DND-41 (cell line): ENCODE data around the gene ANKRD13D.
A peak's percentile ranks its signal among the peaks of the same experiment; 100 is the strongest.

Experiments
- ATAC-seq: fragments of 200-7000 bp; cut with Tn5 transposase; 3 replicates; pipeline ENCODE4 v1.9.1; 2021; ENCODE audit warnings: low read depth; ENCODE audit not compliant: insufficient read depth
- DNase-seq: peaks from one replicate; pipeline ENCODE4 v3.0.0-alpha.2; 2020
- H2AFZ ChIP-seq: 2 replicates; pipeline ENCODE4 v1.6.0; 2012; ENCODE audit warnings: low read depth, low read length
- H3K27ac ChIP-seq: 2 replicates; pipeline ENCODE4 v1.5.1; 2012; ENCODE audit warnings: low read length, inconsistent platforms
- H3K27me3 ChIP-seq: fragments of 200-600 bp; sonication (generic); 2 replicates; pipeline ENCODE4 v1.6.0; 2012; ENCODE audit warnings: low read length, mild to moderate bottlenecking, inconsistent platforms; ENCODE audit not compliant: insufficient read depth, poor library complexity
- H3K36me3 ChIP-seq: 2 replicates; pipeline ENCODE4 v1.5.1; 2012; ENCODE audit warnings: low read length, inconsistent platforms; ENCODE audit not compliant: insufficient read depth
- H3K4me1 ChIP-seq: 2 replicates; pipeline ENCODE4 v1.5.1; 2012; ENCODE audit warnings: mild to moderate bottlenecking, low read length; ENCODE audit not compliant: insufficient read depth
- H3K4me2 ChIP-seq: 2 replicates; pipeline ENCODE4 v1.6.0; 2012; ENCODE audit warnings: mild to moderate bottlenecking, moderate library complexity, low read length, inconsistent platforms; ENCODE audit not compliant: insufficient read depth
- H3K4me3 ChIP-seq, 2 experiments: fragments of 200-600 bp in 1 of 2; shearing (Covaris generic) in 1 of 2; 2 replicates each; pipeline ENCODE4 v1.5.1; 2012 to 2016; ENCODE audit warnings: inconsistent platforms in 2 of 2, low read length in 2 of 2, mild to moderate bottlenecking in 2 of 2, low read depth in 1 of 2, moderate library complexity in 1 of 2
- H3K79me2 ChIP-seq: 2 replicates; pipeline ENCODE4 v1.6.0; 2012; ENCODE audit warnings: low read length, inconsistent platforms; ENCODE audit not compliant: insufficient read depth
- H3K9ac ChIP-seq: 2 replicates; pipeline ENCODE4 v1.6.0; 2012; ENCODE audit warnings: low read depth, mild to moderate bottlenecking, inconsistent platforms, low read length, moderate library complexity
- H3K9me3 ChIP-seq: 2 replicates; pipeline ENCODE4 v1.5.1; 2012; ENCODE audit warnings: low read length, moderate library complexity, mild to moderate bottlenecking, inconsistent platforms; ENCODE audit not compliant: insufficient read depth, severe bottlenecking
- H4K20me1 ChIP-seq: 2 replicates; pipeline ENCODE4 v1.6.0; 2012; ENCODE audit warnings: low read length; ENCODE audit not compliant: insufficient read depth
- CTCF ChIP-seq: IDR thresholded peaks from 2 replicates; pipeline ENCODE4 v1.5.1; 2012; ENCODE audit warnings: borderline replicate concordance, low read length, moderate library complexity, mild to moderate bottlenecking; ENCODE audit not compliant: poor library complexity, severe bottlenecking; ENCODE audit errors: extremely low read depth
- EZH2 ChIP-seq: IDR thresholded peaks from 3 replicates; pipeline ENCODE4 v1.6.1; 2012; ENCODE audit warnings: borderline replicate concordance, low read depth, mild to moderate bottlenecking, moderate library complexity, low read length, inconsistent platforms; ENCODE audit not compliant: severe bottlenecking

Gene ANKRD13D

GRCh38 chr11:67280341-67280787, 8.7 kb upstream of the ANKRD13D start:
- peaks cover 77% of the 10 kb centered on the region for H3K79me2 ChIP-seq
- DNase-seq (no peak), ATAC-seq (no peak)
- H3K27ac ChIP-seq, result peak overlapping the region; percentile 98
- no peak overlapping the region for H3K9ac ChIP-seq
- no peak overlapping the region for H3K4me3 ChIP-seq
- H3K9me3 ChIP-seq, result no peaks in the 10 kb centered on the region
- H4K20me1 ChIP-seq, result peaks cover 11% of the 10 kb centered on the region; the same call in 1 of the 2 replicates
- no peak overlapping the region for H3K4me2 ChIP-seq
- peaks cover 90% of the 10 kb centered on the region for H3K36me3 ChIP-seq
- TF ChIP-seq CTCF, result no peak
- no peak for TF ChIP-seq EZH2
- H3K27me3 ChIP-seq, result no peaks in the 10 kb centered on the region
- no peak overlapping the region for H2AFZ ChIP-seq
- H3K4me1 ChIP-seq, result peaks cover 49% of the 10 kb centered on the region

GRCh38 chr11:67280788-67281551, 8.1 kb upstream of the ANKRD13D start:
- ATAC-seq (no peak), DNase-seq (no peak)
- H3K27me3 ChIP-seq, result no peaks in the 10 kb centered on the region
- peaks cover 71% of the 10 kb centered on the region for H3K79me2 ChIP-seq
- H3K9ac ChIP-seq, result no peak overlapping the region
- H2AFZ ChIP-seq, result no peak overlapping the region
- no peak for TF ChIP-seq CTCF
- no peak for TF ChIP-seq EZH2
- no peak overlapping the region for H3K4me3 ChIP-seq
- H4K20me1 ChIP-seq, result 0 out of 2 replicates have a peak, but pooled peaks cover 6% of the 10 kb centered on the region
- no peak overlapping the region for H3K4me2 ChIP-seq
- peaks cover 49% of the 10 kb centered on the region for H3K4me1 ChIP-seq
- peaks cover 90% of the 10 kb centered on the region for H3K36me3 ChIP-seq
- H3K27ac ChIP-seq, result peak overlapping the region; percentile 98; the same call in 1 of the 2 replicates
- no peaks in the 10 kb centered on the region for H3K9me3 ChIP-seq

- no peak overlapping the region for H3K4me2 ChIP-seq
- peaks cover 94% of the 10 kb centered on the region for H3K36me3 ChIP-seq
- no peaks in the 10 kb centered on the region for H3K9me3 ChIP-seq
- H3K4me1 ChIP-seq, result peaks cover 49% of the 10 kb centered on the region
- H3K9ac ChIP-seq, result no peak overlapping the region
- H3K4me3 ChIP-seq, result no peak overlapping the region
- 0 out of 2 replicates have a peak, but pooled peaks cover 6% of the 10 kb centered on the region for H4K20me1 ChIP-seq
- TF ChIP-seq CTCF (peak; percentile 3), EZH2 (no peak)
- peak overlapping the region; percentile 38 for H3K27ac ChIP-seq
- DNase-seq (no peak), ATAC-seq (no peak)
- H3K79me2 ChIP-seq, result peaks cover 67% of the 10 kb centered on the region
- H3K27me3 ChIP-seq, result no peaks in the 10 kb centered on the region
- no peak overlapping the region for H2AFZ ChIP-seq
These were observed 7.5 kb upstream of the ANKRD13D start for GRCh38 chr11:67281552-67282150.
